DOHH2 (cell line): ENCODE results near the gene MYF6.

Experiments
- EZH2phosphoT487 ChIP-seq: fragments of 200-600 bp; sonication (generic); IDR thresholded peaks from 2 replicates; pipeline ENCODE4 v1.6.1; 2017; ENCODE audit warnings: borderline replicate concordance, mild to moderate bottlenecking, antibody characterized with exemption, low read length, moderate library complexity, mixed read lengths
- TF ChIP-seq, protein P1 (sequence below): fragments of 200-600 bp; sonication (generic); IDR thresholded peaks from one replicate; pipeline ENCODE4 v1.5.1; 2014; ENCODE audit warnings: antibody characterized with exemption, mild to moderate bottlenecking, low read depth, low read length; ENCODE audit not compliant: poor library complexity, severe bottlenecking

DNA sequence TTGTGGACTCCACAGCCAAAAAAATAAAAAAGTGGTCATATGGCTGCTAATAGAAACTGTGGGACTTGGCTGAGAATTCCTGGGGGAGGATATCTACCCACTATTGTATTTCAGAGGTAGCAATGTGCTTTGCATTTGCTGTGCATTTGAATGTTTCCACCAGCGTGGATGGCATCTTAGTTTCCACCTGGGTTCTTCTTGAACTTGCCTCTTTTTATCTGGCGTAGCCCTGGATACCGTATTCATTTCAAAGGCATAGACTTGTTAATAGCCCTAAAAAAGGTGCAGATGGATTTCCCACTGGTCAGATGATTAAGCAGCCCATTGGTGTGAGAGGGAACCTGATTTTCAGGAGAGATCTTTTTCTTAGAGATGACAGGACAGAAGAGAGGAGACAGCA, 7.4 kb downstream of the MYF6 start:
- TF ChIP-seq, protein P1, sequence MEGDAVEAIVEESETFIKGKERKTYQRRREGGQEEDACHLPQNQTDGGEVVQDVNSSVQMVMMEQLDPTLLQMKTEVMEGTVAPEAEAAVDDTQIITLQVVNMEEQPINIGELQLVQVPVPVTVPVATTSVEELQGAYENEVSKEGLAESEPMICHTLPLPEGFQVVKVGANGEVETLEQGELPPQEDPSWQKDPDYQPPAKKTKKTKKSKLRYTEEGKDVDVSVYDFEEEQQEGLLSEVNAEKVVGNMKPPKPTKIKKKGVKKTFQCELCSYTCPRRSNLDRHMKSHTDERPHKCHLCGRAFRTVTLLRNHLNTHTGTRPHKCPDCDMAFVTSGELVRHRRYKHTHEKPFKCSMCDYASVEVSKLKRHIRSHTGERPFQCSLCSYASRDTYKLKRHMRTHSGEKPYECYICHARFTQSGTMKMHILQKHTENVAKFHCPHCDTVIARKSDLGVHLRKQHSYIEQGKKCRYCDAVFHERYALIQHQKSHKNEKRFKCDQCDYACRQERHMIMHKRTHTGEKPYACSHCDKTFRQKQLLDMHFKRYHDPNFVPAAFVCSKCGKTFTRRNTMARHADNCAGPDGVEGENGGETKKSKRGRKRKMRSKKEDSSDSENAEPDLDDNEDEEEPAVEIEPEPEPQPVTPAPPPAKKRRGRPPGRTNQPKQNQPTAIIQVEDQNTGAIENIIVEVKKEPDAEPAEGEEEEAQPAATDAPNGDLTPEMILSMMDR = no peak
- TF ChIP-seq EZH2phosphoT487 = no peak
